DOHH2 (cell line): ENCODE results near the gene COL6A5.
"Not testable (repeated sequence)": the region's sequence is repeated elsewhere in the genome, so short reads cannot be mapped to it uniquely, and the experiment has no call there.

Experiments
- H3F3A ChIP-seq: fragments of 200-600 bp; sonication (generic), shearing (Covaris generic); 2 replicates; pipeline ENCODE4 v1.6.0; 2016; ENCODE audit warnings: antibody characterized with exemption, mild to moderate bottlenecking; ENCODE audit not compliant: control insufficient read depth, insufficient read depth
- H3K27ac ChIP-seq: fragments of 200-600 bp; sonication (generic); 2 replicates; pipeline ENCODE4 v1.5.1; 2014; ENCODE audit warnings: low read depth, mild to moderate bottlenecking, low read length, moderate library complexity
- H3K27me3 ChIP-seq: fragments of 200-600 bp; sonication (generic); 2 replicates; pipeline ENCODE4 v1.6.1; 2014; ENCODE audit warnings: mild to moderate bottlenecking, low read length, mixed read lengths; ENCODE audit not compliant: control insufficient read depth
- H3K36me3 ChIP-seq: fragments of 200-600 bp; sonication (generic); 2 replicates; pipeline ENCODE4 v1.6.1; 2014; ENCODE audit warnings: mild to moderate bottlenecking, low read length, moderate library complexity, mixed read lengths; ENCODE audit not compliant: control insufficient read depth
- H3K4me1 ChIP-seq: fragments of 200-600 bp; sonication (generic); 2 replicates; pipeline ENCODE4 v1.6.1; 2014; ENCODE audit warnings: mild to moderate bottlenecking, low read length, mixed read lengths; ENCODE audit not compliant: control insufficient read depth
- H3K4me2 ChIP-seq: fragments of 200-600 bp; sonication (generic); 2 replicates; pipeline ENCODE4 v1.6.0; 2014; ENCODE audit warnings: mild to moderate bottlenecking, low read length, moderate library complexity
- H3K4me3 ChIP-seq: fragments of 200-600 bp; sonication (generic); 2 replicates; pipeline ENCODE4 v1.5.1; 2014; ENCODE audit warnings: mild to moderate bottlenecking, low read length, mixed read lengths
- H3K79me2 ChIP-seq: fragments of 200-600 bp; sonication (generic); 2 replicates; pipeline ENCODE4 v1.6.1; 2014; ENCODE audit warnings: mild to moderate bottlenecking, low read length, mixed read lengths; ENCODE audit not compliant: control insufficient read depth
- H3K9me2 ChIP-seq: fragments of 200-600 bp; sonication (generic); replicated peaks from 2 replicates; pipeline ENCODE4 v1.6.1; 2014; ENCODE audit warnings: mild to moderate bottlenecking, low read length, mixed read lengths; ENCODE audit not compliant: control insufficient read depth
- H3K9me3 ChIP-seq: fragments of 200-600 bp; sonication (generic); 2 replicates; pipeline ENCODE4 v1.6.1; 2014; ENCODE audit warnings: antibody characterized with exemption, low read length, mixed read lengths; ENCODE audit not compliant: control insufficient read depth, insufficient read depth
- H4K20me1 ChIP-seq: fragments of 200-600 bp; sonication (generic); 2 replicates; pipeline ENCODE4 v1.6.0; 2014; ENCODE audit warnings: low read depth, mild to moderate bottlenecking, antibody characterized with exemption, low read length, moderate library complexity; ENCODE audit not compliant: control insufficient read depth, insufficient read depth
- EZH2phosphoT487 ChIP-seq: fragments of 200-600 bp; sonication (generic); IDR thresholded peaks from 2 replicates; pipeline ENCODE4 v1.6.1; 2017; ENCODE audit warnings: borderline replicate concordance, mild to moderate bottlenecking, antibody characterized with exemption, low read length, moderate library complexity, mixed read lengths
- TF ChIP-seq, protein P1 (sequence below): fragments of 200-600 bp; sonication (generic); IDR thresholded peaks from one replicate; pipeline ENCODE4 v1.5.1; 2014; ENCODE audit warnings: antibody characterized with exemption, mild to moderate bottlenecking, low read depth, low read length; ENCODE audit not compliant: poor library complexity, severe bottlenecking

Gene COL6A5

DNA sequence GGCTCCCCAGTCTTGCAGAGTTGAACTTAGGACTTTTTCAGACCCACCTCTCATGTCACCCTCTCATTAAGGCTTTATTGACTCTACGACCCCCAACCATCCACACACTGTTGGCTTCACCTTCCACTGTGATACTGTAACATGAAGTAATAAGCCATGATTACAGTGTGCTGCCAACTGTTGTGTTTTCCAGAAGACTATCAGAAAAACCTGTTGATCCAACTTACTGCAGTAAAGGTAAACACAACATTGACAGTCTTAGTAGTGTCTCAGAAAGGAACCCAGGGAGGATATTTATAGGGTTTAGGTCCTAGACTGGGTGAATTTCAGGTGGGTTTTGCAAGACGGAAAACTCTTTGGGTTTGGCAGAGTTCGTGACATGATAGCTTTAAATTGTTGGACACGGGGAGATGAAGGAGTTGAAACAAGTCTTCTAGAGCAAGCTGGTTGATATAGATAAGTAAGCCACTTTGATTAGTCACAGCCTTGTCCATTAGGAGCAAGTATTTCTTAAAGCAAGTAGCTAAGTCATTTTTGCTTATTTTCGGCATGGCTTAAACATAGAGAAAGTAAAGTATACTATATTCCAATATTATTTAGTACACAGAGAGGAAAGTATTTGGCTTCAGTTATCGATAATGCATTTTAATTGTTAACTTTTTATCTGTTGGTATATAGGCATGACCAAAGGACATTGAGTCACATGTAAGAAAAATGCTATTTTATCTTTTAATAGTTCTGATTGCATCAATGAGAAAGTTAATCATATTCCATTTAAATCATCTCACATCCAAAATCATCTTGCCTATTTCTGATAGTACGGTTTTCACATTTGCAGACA, 2.4 kb upstream of the COL6A5 start:
- no peaks in the 10 kb centered on the region for H3K36me3 ChIP-seq
- H3K79me2 ChIP-seq, result no peaks in the 10 kb centered on the region
- no peaks in the 10 kb centered on the region for H4K20me1 ChIP-seq
- H3K4me2 ChIP-seq, result no peak overlapping the region
- no peaks in the 10 kb centered on the region for H3F3A ChIP-seq
- no peaks in the 10 kb centered on the region; the same call in 1 of the 2 replicates for H3K9me2 ChIP-seq
- H3K9me3 ChIP-seq, result no peaks in the 10 kb centered on the region
- no peaks in the 10 kb centered on the region for H3K4me1 ChIP-seq
- no peak overlapping the region for H3K27ac ChIP-seq
- no peak overlapping the region for H3K4me3 ChIP-seq
- TF ChIP-seq EZH2phosphoT487, result no peak
- TF ChIP-seq, protein P1, sequence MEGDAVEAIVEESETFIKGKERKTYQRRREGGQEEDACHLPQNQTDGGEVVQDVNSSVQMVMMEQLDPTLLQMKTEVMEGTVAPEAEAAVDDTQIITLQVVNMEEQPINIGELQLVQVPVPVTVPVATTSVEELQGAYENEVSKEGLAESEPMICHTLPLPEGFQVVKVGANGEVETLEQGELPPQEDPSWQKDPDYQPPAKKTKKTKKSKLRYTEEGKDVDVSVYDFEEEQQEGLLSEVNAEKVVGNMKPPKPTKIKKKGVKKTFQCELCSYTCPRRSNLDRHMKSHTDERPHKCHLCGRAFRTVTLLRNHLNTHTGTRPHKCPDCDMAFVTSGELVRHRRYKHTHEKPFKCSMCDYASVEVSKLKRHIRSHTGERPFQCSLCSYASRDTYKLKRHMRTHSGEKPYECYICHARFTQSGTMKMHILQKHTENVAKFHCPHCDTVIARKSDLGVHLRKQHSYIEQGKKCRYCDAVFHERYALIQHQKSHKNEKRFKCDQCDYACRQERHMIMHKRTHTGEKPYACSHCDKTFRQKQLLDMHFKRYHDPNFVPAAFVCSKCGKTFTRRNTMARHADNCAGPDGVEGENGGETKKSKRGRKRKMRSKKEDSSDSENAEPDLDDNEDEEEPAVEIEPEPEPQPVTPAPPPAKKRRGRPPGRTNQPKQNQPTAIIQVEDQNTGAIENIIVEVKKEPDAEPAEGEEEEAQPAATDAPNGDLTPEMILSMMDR, result no peak
- H3K27me3 ChIP-seq, result no peaks in the 10 kb centered on the region

DNA sequence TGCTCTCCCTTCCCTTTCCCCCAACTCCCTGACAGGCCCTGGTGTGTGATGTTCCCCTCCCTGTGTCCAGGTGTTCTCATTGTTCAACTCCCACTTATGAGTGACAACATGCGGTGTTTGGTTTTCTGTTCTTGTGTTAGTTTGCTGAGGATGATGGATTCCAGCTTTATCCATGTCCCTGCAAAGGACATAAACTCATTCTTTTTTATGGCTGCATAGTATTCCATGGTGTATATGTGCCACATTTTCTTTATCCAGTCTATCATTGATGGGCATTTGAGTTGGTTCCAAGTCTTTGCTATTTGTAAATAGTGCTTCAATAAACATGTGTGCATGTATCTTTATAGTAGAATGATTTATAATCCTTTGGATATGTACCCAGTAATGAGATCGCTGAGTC, 2.8 kb downstream of the COL6A5 start:
- not testable (repeated sequence) for H3K4me3 ChIP-seq, H3K27ac ChIP-seq, H3K4me1 ChIP-seq, H3F3A ChIP-seq, H3K27me3 ChIP-seq, H4K20me1 ChIP-seq, H3K36me3 ChIP-seq, H3K9me3 ChIP-seq, H3K9me2 ChIP-seq, H3K79me2 ChIP-seq, H3K4me2 ChIP-seq

DNA sequence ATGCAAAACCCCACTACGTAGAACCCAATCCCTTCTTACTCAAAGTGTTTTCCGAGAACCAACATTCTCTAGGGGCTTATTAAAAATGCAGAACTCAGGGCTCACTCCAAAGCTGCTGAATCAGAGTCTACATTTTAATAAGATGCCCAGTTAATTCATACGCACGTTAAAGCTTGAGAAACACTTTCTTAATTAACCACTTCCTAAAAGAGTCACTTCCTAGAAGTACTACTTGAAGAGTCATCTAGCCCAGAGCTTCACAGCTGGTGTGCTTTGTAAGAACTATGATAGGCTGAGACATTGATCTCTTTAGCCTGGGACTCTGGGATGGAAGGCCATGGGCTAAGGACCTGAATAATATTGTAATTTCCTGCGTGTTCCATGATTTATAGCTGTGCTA, 9.0 kb downstream of the COL6A5 start:
- Histone ChIP-seq H3K36me3 (no peaks in the 10 kb centered on the region), H3K27me3 (0 out of 2 replicates have a peak, but pooled peaks cover 3% of the 10 kb centered on the region), H3K9me2 (no peaks in the 10 kb centered on the region), H3K79me2 (no peaks in the 10 kb centered on the region), H3K4me1 (no peaks in the 10 kb centered on the region), H3F3A (no peaks in the 10 kb centered on the region), H3K9me3 (no peaks in the 10 kb centered on the region), H3K4me3 (no peak overlapping the region), H3K27ac (no peak overlapping the region), H4K20me1 (no peaks in the 10 kb centered on the region), H3K4me2 (no peak overlapping the region)
- TF ChIP-seq, protein P1, result no peak
- no peak for TF ChIP-seq EZH2phosphoT487

DNA sequence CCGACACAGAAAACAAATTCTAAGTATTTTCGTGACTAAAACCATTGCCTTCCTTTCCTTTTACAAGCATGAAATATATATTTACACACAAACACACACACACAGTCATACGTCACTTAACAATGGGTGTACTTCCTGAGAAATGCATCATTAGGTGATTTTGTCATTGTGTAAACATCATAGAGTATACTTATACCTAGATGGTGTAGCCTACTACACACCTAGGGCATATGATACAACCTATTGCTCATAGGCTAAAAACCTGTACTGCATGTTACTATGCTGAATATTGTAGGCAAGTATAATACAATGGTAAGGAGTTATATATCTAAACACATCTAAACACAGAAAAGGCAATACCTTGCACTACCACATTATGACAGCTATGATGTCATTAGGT, 28.6 kb downstream of the COL6A5 start:
- no peaks in the 10 kb centered on the region for H3F3A ChIP-seq
- H3K27ac ChIP-seq, result no peak overlapping the region
- no peak overlapping the region for H3K4me2 ChIP-seq
- no peaks in the 10 kb centered on the region for H3K79me2 ChIP-seq
- H4K20me1 ChIP-seq, result no peaks in the 10 kb centered on the region
- no peaks in the 10 kb centered on the region for H3K27me3 ChIP-seq
- no peaks in the 10 kb centered on the region for H3K9me2 ChIP-seq
- H3K4me1 ChIP-seq, result no peaks in the 10 kb centered on the region
- TF ChIP-seq, protein P1, result no peak
- TF ChIP-seq EZH2phosphoT487, result no peak
- no peak overlapping the region for H3K4me3 ChIP-seq
- no peaks in the 10 kb centered on the region for H3K36me3 ChIP-seq
- no peaks in the 10 kb centered on the region for H3K9me3 ChIP-seq
